K562 (cell line): ENCODE data around the gene DIMT1. TPM values are rescaled to one million over a fixed set of nuclear protein-coding genes. Genes with fewer than 3 reads are reported as not detected.

Source experiments
- CHD1 ChIP-seq: fragments of 200-600 bp; sonication (generic); IDR thresholded peaks from one replicate; pipeline ENCODE4 v1.6.1; 2012; ENCODE audit warnings: mild to moderate bottlenecking, moderate library complexity, low read length, inconsistent platforms
- DDX20 ChIP-seq: fragments of 450-650 bp; IDR thresholded peaks from 2 replicates; pipeline ENCODE4 v1.6.1; 2016; ENCODE audit warnings: missing genetic modification characterization, low read depth, mild to moderate bottlenecking, missing compliant biosample characterization, moderate library complexity
- LCOR ChIP-seq: sonication (generic); formaldehyde crosslinking; IDR thresholded peaks from 2 replicates; pipeline ENCODE4 v1.8.0; 2022; ENCODE audit warnings: mild to moderate bottlenecking, missing genetic modification reagents
- MED1 ChIP-seq: sonication (generic); formaldehyde crosslinking; IDR thresholded peaks from 2 replicates; pipeline ENCODE4 v1.8.1; 2023; ENCODE audit warnings: missing genetic modification reagents, borderline replicate concordance
- POLR2AphosphoS5 ChIP-seq: IDR thresholded peaks from 2 replicates; pipeline ENCODE4 v1.6.1; 2011; ENCODE audit warnings: mild to moderate bottlenecking, low read depth, low read length, moderate library complexity; ENCODE audit not compliant: control insufficient read depth, insufficient read depth
- RBM17 ChIP-seq: fragments of 200-400 bp; formaldehyde crosslinking; IDR thresholded peaks from 2 replicates; pipeline ENCODE4 v1.6.1; 2017; ENCODE audit warnings: low read depth, mild to moderate bottlenecking, low read length, borderline replicate concordance
- RFX1 ChIP-seq: fragments of 450-650 bp; IDR thresholded peaks from 2 replicates; pipeline ENCODE4 v1.6.1; 2016; ENCODE audit warnings: mild to moderate bottlenecking, moderate library complexity
- SAFB ChIP-seq: fragments of 200-400 bp; formaldehyde crosslinking; IDR thresholded peaks from 2 replicates; pipeline ENCODE4 v1.6.1; 2017; ENCODE audit warnings: low read depth, low read length, borderline replicate concordance
- SMARCA4 ChIP-seq: fragments of 450-650 bp; IDR thresholded peaks from 2 replicates; pipeline ENCODE4 v1.6.1; 2016
- SOX6 ChIP-seq: fragments of 450-650 bp; IDR thresholded peaks from 2 replicates; pipeline ENCODE4 v1.6.1; 2014; ENCODE audit warnings: mild to moderate bottlenecking
- U2AF2 ChIP-seq: fragments of 200-400 bp; formaldehyde crosslinking; optimal IDR thresholded peaks from 2 replicates; pipeline ENCODE3; 2017; ENCODE audit warnings: low read depth, mild to moderate bottlenecking, low read length
- ZNF316 ChIP-seq: fragments of 450-650 bp; IDR thresholded peaks from 2 replicates; pipeline ENCODE4 v1.6.1; 2016
- polyA plus RNA-seq, 8 experiments: library from polyadenylated mRNA; depleted of rRNA in 4 of 8; stranded (reverse) in 5 of 8; unstranded in 3 of 8; fragments of >200 nt; fragmentation: Nextera tagmentation in 2 of 8; fragmentation: Illumina TruSeq in 1 of 8; extraction: Ambion mirVana in 2 of 8; extraction: Trizol in 1 of 8; gene quantifications; 2 replicates each; pipeline versions ENCODE4 v1.2.1 to v1.2.3, GENCODE V29; 2011 to 2014; ENCODE audit warnings: inconsistent platforms in 1 of 8, missing spikeins in 1 of 8
- total RNA-seq, 7 experiments: library from RNA; depleted of rRNA in 6 of 7; stranded (reverse); fragments of >200 nt in 6 of 7; fragmentation: Illumina TruSeq in 2 of 7; extraction: Trizol in 2 of 7; gene quantifications; 2 replicates each; pipeline versions ENCODE4 v1.2.1 to v1.2.3, GENCODE V29; 2011 to 2021; ENCODE audit warnings: low replicate concordance in 1 of 7
- TF ChIP-seq, protein P1 (sequence below), 2 experiments: fragments of 150-350 bp in 1 of 2; IDR thresholded peaks; 2 replicates each; pipeline ENCODE4 v1.6.1; 2012 to 2016; ENCODE audit warnings: low read depth in 2 of 2, low read length in 2 of 2, mild to moderate bottlenecking in 1 of 2, moderate library complexity in 1 of 2
- TF ChIP-seq, protein P2 (sequence below): sonication (generic); formaldehyde crosslinking; IDR thresholded peaks from 2 replicates; pipeline ENCODE4 v1.8.0; 2022; ENCODE audit warnings: mild to moderate bottlenecking, missing genetic modification reagents
- TF ChIP-seq, protein P3 (sequence below): fragments of 450-650 bp; IDR thresholded peaks from 2 replicates; pipeline ENCODE4 v1.6.1; 2017; ENCODE audit warnings: antibody characterized with exemption
- TF ChIP-seq, protein P4 (sequence below): fragments of 250-450 bp; sonication (Bioruptor Pico); IDR thresholded peaks from 2 replicates; pipeline ENCODE4 v1.6.1; 2021; ENCODE audit warnings: mild to moderate bottlenecking

DIMT1 gene
- total and polyA plus RNA-seq, 9 of the 15 experiments (the other 6 are each of a cell fraction or from before 2014, with no cell fraction given): 28.9 to 85.3 (median 54.1) TPM

DNA sequence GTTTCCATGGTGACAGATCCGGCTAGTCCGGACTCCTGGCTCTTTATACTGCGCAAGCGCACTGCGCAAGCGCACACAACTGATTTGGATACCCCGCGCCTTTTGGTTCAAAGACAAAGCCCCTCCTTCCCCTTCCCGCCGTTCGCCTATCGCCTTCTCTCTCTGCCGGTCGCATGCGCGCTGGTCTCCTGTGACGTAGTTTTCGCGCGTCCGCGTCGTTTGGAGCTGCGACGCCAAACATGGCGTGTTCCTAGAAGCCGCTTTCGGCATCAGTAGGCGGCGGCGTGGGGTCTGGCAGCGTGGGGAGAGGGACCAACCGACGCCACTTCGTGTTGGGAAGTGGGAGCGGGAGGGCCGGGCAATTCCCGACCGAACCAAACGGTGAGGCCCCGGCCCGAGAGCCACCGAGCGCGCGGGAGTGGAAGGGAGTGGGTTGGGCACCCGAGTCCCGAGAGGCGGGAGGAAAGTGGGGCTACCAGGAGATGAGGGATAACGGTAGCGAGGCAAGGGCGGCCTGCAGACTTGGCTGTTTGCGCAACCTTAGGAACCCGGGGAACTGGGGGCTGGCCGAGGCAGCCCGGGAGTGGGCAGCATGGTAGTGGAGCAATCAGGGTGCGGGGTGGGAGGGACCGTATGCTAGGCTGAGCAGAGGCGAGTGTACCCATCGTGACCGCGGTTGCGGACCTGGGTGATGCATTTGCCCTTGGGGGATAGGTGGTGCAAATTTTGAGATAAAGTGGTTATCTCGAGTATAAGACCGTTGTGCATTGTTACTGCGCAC is 9.0 kb upstream of the DIMT1 start, which contains the start of gene IPO11 (continued):
- TF ChIP-seq POLR2AphosphoS5 (peak; percentile 92), U2AF2 (no peak), DDX20 (tag) (no peak), LCOR (no peak), CHD1 (no peak), SMARCA4 (no peak), SAFB (peak; percentile 63; the same call in 1 of the 2 replicates), ZNF316 (peak; percentile 20; the same call in 1 of the 2 replicates), MED1 (CRISPR knock-in tag) (no peak), RFX1 (peak; percentile 100), SOX6 (peak; percentile 26; the same call in 1 of the 2 replicates), RBM17 (no peak)
- TF ChIP-seq, protein P1, sequence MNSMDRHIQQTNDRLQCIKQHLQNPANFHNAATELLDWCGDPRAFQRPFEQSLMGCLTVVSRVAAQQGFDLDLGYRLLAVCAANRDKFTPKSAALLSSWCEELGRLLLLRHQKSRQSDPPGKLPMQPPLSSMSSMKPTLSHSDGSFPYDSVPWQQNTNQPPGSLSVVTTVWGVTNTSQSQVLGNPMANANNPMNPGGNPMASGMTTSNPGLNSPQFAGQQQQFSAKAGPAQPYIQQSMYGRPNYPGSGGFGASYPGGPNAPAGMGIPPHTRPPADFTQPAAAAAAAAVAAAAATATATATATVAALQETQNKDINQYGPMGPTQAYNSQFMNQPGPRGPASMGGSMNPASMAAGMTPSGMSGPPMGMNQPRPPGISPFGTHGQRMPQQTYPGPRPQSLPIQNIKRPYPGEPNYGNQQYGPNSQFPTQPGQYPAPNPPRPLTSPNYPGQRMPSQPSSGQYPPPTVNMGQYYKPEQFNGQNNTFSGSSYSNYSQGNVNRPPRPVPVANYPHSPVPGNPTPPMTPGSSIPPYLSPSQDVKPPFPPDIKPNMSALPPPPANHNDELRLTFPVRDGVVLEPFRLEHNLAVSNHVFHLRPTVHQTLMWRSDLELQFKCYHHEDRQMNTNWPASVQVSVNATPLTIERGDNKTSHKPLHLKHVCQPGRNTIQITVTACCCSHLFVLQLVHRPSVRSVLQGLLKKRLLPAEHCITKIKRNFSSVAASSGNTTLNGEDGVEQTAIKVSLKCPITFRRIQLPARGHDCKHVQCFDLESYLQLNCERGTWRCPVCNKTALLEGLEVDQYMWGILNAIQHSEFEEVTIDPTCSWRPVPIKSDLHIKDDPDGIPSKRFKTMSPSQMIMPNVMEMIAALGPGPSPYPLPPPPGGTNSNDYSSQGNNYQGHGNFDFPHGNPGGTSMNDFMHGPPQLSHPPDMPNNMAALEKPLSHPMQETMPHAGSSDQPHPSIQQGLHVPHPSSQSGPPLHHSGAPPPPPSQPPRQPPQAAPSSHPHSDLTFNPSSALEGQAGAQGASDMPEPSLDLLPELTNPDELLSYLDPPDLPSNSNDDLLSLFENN (IDR thresholded peaks at IDR 0.05; ENCODE audit: low read depth in 2 of 2, low read length in 2 of 2): 0 out of 4 replicates have a peak, but pooled peaks of 1 of the 2 experiments have one; percentile 32
- TF ChIP-seq, protein P2, sequence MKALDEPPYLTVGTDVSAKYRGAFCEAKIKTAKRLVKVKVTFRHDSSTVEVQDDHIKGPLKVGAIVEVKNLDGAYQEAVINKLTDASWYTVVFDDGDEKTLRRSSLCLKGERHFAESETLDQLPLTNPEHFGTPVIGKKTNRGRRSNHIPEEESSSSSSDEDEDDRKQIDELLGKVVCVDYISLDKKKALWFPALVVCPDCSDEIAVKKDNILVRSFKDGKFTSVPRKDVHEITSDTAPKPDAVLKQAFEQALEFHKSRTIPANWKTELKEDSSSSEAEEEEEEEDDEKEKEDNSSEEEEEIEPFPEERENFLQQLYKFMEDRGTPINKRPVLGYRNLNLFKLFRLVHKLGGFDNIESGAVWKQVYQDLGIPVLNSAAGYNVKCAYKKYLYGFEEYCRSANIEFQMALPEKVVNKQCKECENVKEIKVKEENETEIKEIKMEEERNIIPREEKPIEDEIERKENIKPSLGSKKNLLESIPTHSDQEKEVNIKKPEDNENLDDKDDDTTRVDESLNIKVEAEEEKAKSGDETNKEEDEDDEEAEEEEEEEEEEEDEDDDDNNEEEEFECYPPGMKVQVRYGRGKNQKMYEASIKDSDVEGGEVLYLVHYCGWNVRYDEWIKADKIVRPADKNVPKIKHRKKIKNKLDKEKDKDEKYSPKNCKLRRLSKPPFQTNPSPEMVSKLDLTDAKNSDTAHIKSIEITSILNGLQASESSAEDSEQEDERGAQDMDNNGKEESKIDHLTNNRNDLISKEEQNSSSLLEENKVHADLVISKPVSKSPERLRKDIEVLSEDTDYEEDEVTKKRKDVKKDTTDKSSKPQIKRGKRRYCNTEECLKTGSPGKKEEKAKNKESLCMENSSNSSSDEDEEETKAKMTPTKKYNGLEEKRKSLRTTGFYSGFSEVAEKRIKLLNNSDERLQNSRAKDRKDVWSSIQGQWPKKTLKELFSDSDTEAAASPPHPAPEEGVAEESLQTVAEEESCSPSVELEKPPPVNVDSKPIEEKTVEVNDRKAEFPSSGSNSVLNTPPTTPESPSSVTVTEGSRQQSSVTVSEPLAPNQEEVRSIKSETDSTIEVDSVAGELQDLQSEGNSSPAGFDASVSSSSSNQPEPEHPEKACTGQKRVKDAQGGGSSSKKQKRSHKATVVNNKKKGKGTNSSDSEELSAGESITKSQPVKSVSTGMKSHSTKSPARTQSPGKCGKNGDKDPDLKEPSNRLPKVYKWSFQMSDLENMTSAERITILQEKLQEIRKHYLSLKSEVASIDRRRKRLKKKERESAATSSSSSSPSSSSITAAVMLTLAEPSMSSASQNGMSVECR (CRISPR knock-in tag): peak; percentile 95
- TF ChIP-seq, protein P3, sequence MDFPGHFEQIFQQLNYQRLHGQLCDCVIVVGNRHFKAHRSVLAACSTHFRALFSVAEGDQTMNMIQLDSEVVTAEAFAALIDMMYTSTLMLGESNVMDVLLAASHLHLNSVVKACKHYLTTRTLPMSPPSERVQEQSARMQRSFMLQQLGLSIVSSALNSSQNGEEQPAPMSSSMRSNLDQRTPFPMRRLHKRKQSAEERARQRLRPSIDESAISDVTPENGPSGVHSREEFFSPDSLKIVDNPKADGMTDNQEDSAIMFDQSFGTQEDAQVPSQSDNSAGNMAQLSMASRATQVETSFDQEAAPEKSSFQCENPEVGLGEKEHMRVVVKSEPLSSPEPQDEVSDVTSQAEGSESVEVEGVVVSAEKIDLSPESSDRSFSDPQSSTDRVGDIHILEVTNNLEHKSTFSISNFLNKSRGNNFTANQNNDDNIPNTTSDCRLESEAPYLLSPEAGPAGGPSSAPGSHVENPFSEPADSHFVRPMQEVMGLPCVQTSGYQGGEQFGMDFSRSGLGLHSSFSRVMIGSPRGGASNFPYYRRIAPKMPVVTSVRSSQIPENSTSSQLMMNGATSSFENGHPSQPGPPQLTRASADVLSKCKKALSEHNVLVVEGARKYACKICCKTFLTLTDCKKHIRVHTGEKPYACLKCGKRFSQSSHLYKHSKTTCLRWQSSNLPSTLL: no peak
- TF ChIP-seq, protein P4, sequence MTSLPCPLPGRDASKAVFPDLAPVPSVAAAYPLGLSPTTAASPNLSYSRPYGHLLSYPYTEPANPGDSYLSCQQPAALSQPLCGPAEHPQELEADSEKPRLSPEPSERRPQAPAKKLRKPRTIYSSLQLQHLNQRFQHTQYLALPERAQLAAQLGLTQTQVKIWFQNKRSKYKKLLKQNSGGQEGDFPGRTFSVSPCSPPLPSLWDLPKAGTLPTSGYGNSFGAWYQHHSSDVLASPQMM (CRISPR knock-in tag): no peak
